ENCODE measurements around the gene HCFC1R1.
A peak's percentile ranks its signal among the peaks of the same experiment; 100 is the strongest.

The HCFC1R1 gene

DNA sequence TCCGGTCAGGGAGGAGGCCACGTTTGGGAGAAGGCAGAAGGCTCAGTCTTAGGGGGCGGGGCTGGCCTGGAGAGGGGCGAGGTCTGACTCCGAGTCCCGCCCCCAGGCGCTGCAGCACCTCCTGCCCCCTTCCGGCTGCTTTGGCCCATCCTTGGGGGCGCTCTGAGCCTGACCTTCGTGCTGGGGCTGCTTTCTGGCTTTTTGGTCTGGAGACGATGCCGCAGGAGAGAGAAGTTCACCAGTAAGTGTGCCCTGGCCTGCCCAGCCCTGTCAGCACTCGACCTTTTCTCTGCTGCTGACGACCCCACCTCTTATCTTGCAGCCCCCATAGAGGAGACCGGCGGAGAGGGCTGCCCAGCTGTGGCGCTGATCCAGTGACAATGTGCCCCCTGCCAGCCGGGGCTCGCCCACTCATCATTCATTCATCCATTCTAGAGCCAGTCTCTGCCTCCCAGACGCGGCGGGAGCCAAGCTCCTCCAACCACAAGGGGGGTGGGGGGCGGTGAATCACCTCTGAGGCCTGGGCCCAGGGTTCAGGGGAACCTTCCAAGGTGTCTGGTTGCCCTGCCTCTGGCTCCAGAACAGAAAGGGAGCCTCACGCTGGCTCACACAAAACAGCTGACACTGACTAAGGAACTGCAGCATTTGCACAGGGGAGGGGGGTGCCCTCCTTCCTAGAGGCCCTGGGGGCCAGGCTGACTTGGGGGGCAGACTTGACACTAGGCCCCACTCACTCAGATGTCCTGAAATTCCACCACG is 2.1 kb downstream of the HCFC1R1 start:
- H3K9me3 ChIP-seq (ENCODE audit: insufficient read depth, low read length, severe bottlenecking): no peaks in the 10 kb centered on the region
- peaks cover 12% of the 10 kb centered on the region for H3K79me2 ChIP-seq (ENCODE audit: insufficient read depth, low read length)
- H3K36me3 ChIP-seq (ENCODE audit: insufficient read depth, low read length): peaks cover 14% of the 10 kb centered on the region
- no peaks in the 10 kb centered on the region for H3K27me3 ChIP-seq (ENCODE audit: insufficient read depth, low read length, poor library complexity)
- DNase-seq (peak; percentile 46), ATAC-seq (ENCODE audit: insufficient read depth, low read depth) (no peak)
- H3K27ac ChIP-seq (ENCODE audit: low read length): no peak overlapping the region
- H4K20me1 ChIP-seq (ENCODE audit: insufficient read depth, low read length): peaks cover 16% of the 10 kb centered on the region
- peak overlapping the region; percentile 64; the same call in 1 of the 2 replicates for H3K9ac ChIP-seq (ENCODE audit: low read depth, low read length)
- TF ChIP-seq, protein P1, sequence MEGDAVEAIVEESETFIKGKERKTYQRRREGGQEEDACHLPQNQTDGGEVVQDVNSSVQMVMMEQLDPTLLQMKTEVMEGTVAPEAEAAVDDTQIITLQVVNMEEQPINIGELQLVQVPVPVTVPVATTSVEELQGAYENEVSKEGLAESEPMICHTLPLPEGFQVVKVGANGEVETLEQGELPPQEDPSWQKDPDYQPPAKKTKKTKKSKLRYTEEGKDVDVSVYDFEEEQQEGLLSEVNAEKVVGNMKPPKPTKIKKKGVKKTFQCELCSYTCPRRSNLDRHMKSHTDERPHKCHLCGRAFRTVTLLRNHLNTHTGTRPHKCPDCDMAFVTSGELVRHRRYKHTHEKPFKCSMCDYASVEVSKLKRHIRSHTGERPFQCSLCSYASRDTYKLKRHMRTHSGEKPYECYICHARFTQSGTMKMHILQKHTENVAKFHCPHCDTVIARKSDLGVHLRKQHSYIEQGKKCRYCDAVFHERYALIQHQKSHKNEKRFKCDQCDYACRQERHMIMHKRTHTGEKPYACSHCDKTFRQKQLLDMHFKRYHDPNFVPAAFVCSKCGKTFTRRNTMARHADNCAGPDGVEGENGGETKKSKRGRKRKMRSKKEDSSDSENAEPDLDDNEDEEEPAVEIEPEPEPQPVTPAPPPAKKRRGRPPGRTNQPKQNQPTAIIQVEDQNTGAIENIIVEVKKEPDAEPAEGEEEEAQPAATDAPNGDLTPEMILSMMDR (IDR thresholded peaks at IDR 0.05; ENCODE audit: borderline replicate concordance, extremely low read depth, low read length, poor library complexity, severe bottlenecking): no peak
- no peak for TF ChIP-seq EZH2 (IDR thresholded peaks at IDR 0.05; ENCODE audit: borderline replicate concordance, low read depth, low read length, severe bottlenecking)
- no peak overlapping the region for H2AFZ ChIP-seq (ENCODE audit: low read depth, low read length)
- H3K4me2 ChIP-seq (ENCODE audit: insufficient read depth, low read length): peak overlapping the region; percentile 83
- H3K4me1 ChIP-seq (ENCODE audit: insufficient read depth, low read length): peaks cover 60% of the 10 kb centered on the region
- H3K4me3 ChIP-seq (ENCODE audit: low read depth in 1 of 2, low read length in 2 of 2): no peak overlapping the region; a peak in 1 of 4 replicates

DNA sequence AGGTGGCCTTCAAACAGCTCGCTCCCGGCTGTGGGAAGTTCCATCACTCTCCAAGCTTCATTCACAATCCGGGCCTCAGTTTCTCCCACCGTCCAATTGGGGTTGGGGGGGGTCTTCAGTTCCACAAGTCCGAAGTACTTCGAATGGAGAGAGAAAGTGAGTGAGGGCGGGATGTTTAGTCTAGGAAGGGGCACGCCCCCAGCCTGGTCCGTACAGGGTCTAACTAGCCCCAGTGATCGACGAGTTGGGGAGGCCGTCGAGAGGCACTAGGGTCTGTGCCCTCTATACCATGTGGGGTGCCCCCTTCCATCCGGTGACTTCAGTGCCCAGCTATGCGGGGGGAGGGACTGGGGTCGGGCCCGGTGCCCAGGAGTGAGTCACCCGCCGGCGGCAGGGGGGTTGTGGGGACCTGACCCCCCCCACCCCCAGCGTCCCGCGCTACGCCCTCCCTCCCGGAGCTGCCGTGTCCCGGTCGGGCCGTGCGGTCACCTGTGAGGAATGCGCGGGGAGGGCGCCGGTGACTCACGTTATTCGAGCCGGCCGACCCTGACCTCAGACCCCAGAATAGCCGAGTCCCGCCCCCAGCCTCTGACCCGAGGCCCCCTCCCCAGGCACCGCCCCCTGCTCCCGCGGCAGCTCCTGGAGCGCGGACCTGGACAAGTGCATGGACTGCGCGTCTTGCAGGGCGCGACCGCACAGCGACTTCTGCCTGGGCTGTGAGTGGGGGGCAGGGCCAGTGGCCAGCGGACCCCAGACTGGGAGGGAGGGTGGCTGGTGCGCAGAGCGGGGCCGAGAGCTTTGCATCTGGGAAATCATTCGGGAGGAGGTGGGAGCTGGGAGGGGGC is 2.9 kb downstream of the HCFC1R1 start:
- Histone ChIP-seq H3K4me2 (ENCODE audit: insufficient read depth, low read length) (peak overlapping the region; percentile 83), H3K4me3 (ENCODE audit: low read depth in 1 of 2, low read length in 2 of 2) (peak overlapping the region; percentile 46 to 61), H3K36me3 (ENCODE audit: insufficient read depth, low read length) (peaks cover 6% of the 10 kb centered on the region), H3K4me1 (ENCODE audit: insufficient read depth, low read length) (peaks cover 60% of the 10 kb centered on the region), H3K9ac (ENCODE audit: low read depth, low read length) (peak overlapping the region; percentile 64), H2AFZ (ENCODE audit: low read depth, low read length) (peak overlapping the region; percentile 66), H4K20me1 (ENCODE audit: insufficient read depth, low read length) (peaks cover 13% of the 10 kb centered on the region), H3K27ac (ENCODE audit: low read length) (peak overlapping the region; percentile 50), H3K9me3 (ENCODE audit: insufficient read depth, low read length, severe bottlenecking) (no peaks in the 10 kb centered on the region), H3K79me2 (ENCODE audit: insufficient read depth, low read length) (peaks cover 12% of the 10 kb centered on the region), H3K27me3 (ENCODE audit: insufficient read depth, low read length, poor library complexity) (no peaks in the 10 kb centered on the region)
- TF ChIP-seq EZH2 (IDR thresholded peaks at IDR 0.05; ENCODE audit: borderline replicate concordance, low read depth, low read length, severe bottlenecking): no peak
- TF ChIP-seq, protein P1 (IDR thresholded peaks at IDR 0.05; ENCODE audit: borderline replicate concordance, extremely low read depth, low read length, poor library complexity, severe bottlenecking): no peak
- no peak for ATAC-seq (ENCODE audit: insufficient read depth, low read depth)
- DNase-seq: no peak

DNA sequence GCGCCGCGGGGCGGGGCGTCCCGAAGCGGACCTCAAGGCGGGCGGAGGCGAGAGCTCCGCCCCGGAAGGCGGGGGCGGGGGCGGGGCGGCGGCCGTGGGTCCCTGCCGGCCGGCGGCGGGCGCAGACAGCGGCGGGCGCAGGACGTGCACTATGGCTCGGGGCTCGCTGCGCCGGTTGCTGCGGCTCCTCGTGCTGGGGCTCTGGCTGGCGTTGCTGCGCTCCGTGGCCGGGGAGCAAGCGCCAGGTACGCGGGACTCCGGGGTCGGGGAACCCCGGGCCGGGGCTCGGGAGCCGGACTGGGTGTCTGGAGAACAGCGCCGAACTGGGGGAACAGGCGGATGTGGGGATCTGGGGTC is 3.5 kb downstream of the HCFC1R1 start, which contains the start of gene TNFRSF12A:
TSS of gene TNFRSF12A (plus strand) at position 122 of the 357 bp plus-strand sequence. CDS start at position 152, 30 bp downstream.
- DNase-seq: peak; percentile 75
- peak; percentile 38 for ATAC-seq (ENCODE audit: insufficient read depth, low read depth)

More for the DNA sequence above, 3.5 kb downstream of the HCFC1R1 start, which contains the start of gene TNFRSF12A:
- Histone ChIP-seq H3K36me3 (ENCODE audit: insufficient read depth, low read length) (peaks cover under 1% of the 10 kb centered on the region), H3K27ac (ENCODE audit: low read length) (peak within 1 kb of the TSS; percentile 50), H3K79me2 (ENCODE audit: insufficient read depth, low read length) (peaks cover 9% of the 10 kb centered on the region), H2AFZ (ENCODE audit: low read depth, low read length) (peak within 1 kb of the TSS; percentile 75), H3K27me3 (ENCODE audit: insufficient read depth, low read length, poor library complexity) (no peaks in the 10 kb centered on the region), H3K4me3 (ENCODE audit: low read depth in 1 of 2, low read length in 2 of 2) (peak within 1 kb of the TSS; percentile 46 to 61), H3K4me2 (ENCODE audit: insufficient read depth, low read length) (peak within 1 kb of the TSS; percentile 83), H3K4me1 (ENCODE audit: insufficient read depth, low read length) (peaks cover 54% of the 10 kb centered on the region), H3K9ac (ENCODE audit: low read depth, low read length) (peak within 1 kb of the TSS; percentile 64), H3K9me3 (ENCODE audit: insufficient read depth, low read length, severe bottlenecking) (no peaks in the 10 kb centered on the region), H4K20me1 (ENCODE audit: insufficient read depth, low read length) (peaks cover 9% of the 10 kb centered on the region)
- TF ChIP-seq EZH2 (IDR thresholded peaks at IDR 0.05; ENCODE audit: borderline replicate concordance, low read depth, low read length, severe bottlenecking): no peak
- TF ChIP-seq, protein P1 (IDR thresholded peaks at IDR 0.05; ENCODE audit: borderline replicate concordance, extremely low read depth, low read length, poor library complexity, severe bottlenecking): no peak
